K562 (cell line): ENCODE measurements around the gene PPAN.

Experiments used
- CBX5 ChIP-seq: IDR thresholded peaks from 2 replicates; pipeline ENCODE4 v1.6.1; 2014; ENCODE audit warnings: low read depth, borderline replicate concordance
- CEBPZ ChIP-seq: fragments of 150-350 bp; IDR thresholded peaks from 2 replicates; pipeline ENCODE4 v1.6.1; 2014; ENCODE audit warnings: low read depth, mild to moderate bottlenecking, low read length, borderline replicate concordance
- CHD1 ChIP-seq: fragments of 200-600 bp; sonication (generic); IDR thresholded peaks from one replicate; pipeline ENCODE4 v1.6.1; 2012; ENCODE audit warnings: mild to moderate bottlenecking, moderate library complexity, low read length, inconsistent platforms
- EP300 ChIP-seq: IDR thresholded peaks from 2 replicates; pipeline ENCODE4 v1.6.1; 2012; ENCODE audit warnings: low read length, improper control_type of control experiment
- HMGXB4 ChIP-seq: sonication (generic); formaldehyde crosslinking; IDR thresholded peaks from 2 replicates; pipeline ENCODE4 v1.8.1; 2023; ENCODE audit warnings: mild to moderate bottlenecking, missing genetic modification reagents
- IRF9 ChIP-seq: fragments of 450-650 bp; IDR thresholded peaks from 2 replicates; pipeline ENCODE4 v1.6.1; 2016; ENCODE audit warnings: missing biosample characterization, missing genetic modification characterization
- MAFK ChIP-seq: IDR thresholded peaks from 2 replicates; pipeline ENCODE4 v1.6.1; 2011; ENCODE audit warnings: low read length, improper control_type of control experiment
- MTA1 ChIP-seq: fragments of 450-650 bp; IDR thresholded peaks from 2 replicates; pipeline ENCODE4 v1.6.1; 2017; ENCODE audit warnings: borderline replicate concordance
- NR2F6 ChIP-seq: fragments of 450-650 bp; formaldehyde crosslinking; IDR thresholded peaks from 2 replicates; pipeline ENCODE4 v1.4.0; 2020; ENCODE audit warnings: mild to moderate bottlenecking
- POLR2AphosphoS5 ChIP-seq: IDR thresholded peaks from 2 replicates; pipeline ENCODE4 v1.6.1; 2011; ENCODE audit warnings: mild to moderate bottlenecking, low read depth, low read length, moderate library complexity; ENCODE audit not compliant: control insufficient read depth, insufficient read depth
- PTTG1 ChIP-seq: fragments of 450-650 bp; IDR thresholded peaks from 2 replicates; pipeline ENCODE4 v1.6.1; 2016; ENCODE audit warnings: low read depth, mild to moderate bottlenecking, missing genetic modification characterization, missing compliant biosample characterization
- SMARCA5 ChIP-seq: fragments of 450-650 bp; IDR thresholded peaks from 2 replicates; pipeline ENCODE4 v1.6.1; 2016
- SRSF1 ChIP-seq: fragments of 200-400 bp; formaldehyde crosslinking; IDR thresholded peaks from 2 replicates; pipeline ENCODE4 v1.6.1; 2017; ENCODE audit warnings: mild to moderate bottlenecking, low read depth, low read length, moderate library complexity
- TF ChIP-seq, protein P1 (sequence below), 3 experiments: IDR thresholded peaks in 2 of 3; conservative IDR thresholded peaks in 1 of 3; 2 replicates each; pipeline ENCODE4 v1.5.1; 2011 to 2012; ENCODE audit warnings: low read length in 3 of 3, mild to moderate bottlenecking in 3 of 3, control low read depth in 2 of 3, improper control_type of control experiment in 1 of 3, inconsistent platforms in 1 of 3, low read depth in 1 of 3, mixed read lengths in 1 of 3, moderate library complexity in 1 of 3; ENCODE audit not compliant: insufficient read depth in 2 of 3

DNA sequence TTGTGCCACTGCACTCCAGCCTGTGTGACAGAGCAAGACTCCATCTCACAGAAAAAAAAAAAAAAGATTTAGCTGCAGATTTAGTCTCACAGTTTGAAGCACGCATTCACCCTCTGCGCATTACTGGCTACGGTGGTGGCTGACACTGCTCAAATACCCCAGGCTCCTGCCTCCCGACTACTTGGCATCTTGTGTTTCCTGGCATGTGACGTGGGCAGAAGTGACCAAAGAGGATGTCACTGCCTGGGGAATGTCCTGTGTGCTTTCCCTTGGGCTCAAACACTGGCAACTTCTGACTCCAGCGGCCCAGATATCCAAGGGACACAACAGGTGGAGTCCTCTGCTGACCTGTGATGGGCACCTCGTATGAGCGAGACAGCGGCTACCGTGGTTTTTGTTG lies 38.2 kb downstream of the PPAN start:
- TF ChIP-seq CHD1 (no peak), SMARCA5 (no peak), EP300 (no peak), CBX5 (no peak), SRSF1 (no peak), PTTG1 (tag) (no peak), MTA1 (no peak), POLR2AphosphoS5 (no peak), IRF9 (tag) (no peak), MAFK (no peak), HMGXB4 (CRISPR knock-in tag) (no peak), CEBPZ (no peak), NR2F6 (CRISPR knock-in tag) (no peak)
- TF ChIP-seq, protein P1, sequence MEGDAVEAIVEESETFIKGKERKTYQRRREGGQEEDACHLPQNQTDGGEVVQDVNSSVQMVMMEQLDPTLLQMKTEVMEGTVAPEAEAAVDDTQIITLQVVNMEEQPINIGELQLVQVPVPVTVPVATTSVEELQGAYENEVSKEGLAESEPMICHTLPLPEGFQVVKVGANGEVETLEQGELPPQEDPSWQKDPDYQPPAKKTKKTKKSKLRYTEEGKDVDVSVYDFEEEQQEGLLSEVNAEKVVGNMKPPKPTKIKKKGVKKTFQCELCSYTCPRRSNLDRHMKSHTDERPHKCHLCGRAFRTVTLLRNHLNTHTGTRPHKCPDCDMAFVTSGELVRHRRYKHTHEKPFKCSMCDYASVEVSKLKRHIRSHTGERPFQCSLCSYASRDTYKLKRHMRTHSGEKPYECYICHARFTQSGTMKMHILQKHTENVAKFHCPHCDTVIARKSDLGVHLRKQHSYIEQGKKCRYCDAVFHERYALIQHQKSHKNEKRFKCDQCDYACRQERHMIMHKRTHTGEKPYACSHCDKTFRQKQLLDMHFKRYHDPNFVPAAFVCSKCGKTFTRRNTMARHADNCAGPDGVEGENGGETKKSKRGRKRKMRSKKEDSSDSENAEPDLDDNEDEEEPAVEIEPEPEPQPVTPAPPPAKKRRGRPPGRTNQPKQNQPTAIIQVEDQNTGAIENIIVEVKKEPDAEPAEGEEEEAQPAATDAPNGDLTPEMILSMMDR (IDR thresholded peaks at IDR 0.05 in 2 of 3, conservative IDR thresholded peaks at IDR 0.05 in 1 of 3; ENCODE audit: insufficient read depth in 2 of 3, low read depth in 1 of 3, low read length in 3 of 3), result no peak
